K562 (cell line): ENCODE measurements around the gene AGFG2. TPM values are rescaled to one million over a fixed set of nuclear protein-coding genes. Genes with fewer than 3 reads are reported as not detected.

Experiments
- ADNP ChIP-seq: fragments of 200-800 bp; sonication (Bioruptor generic); IDR thresholded peaks from 2 replicates; pipeline ENCODE4 v1.6.1; 2016; ENCODE audit warnings: missing genetic modification characterization, missing compliant biosample characterization
- CHD4 ChIP-seq: fragments of 200-600 bp; sonication (generic); IDR thresholded peaks from 3 replicates; pipeline ENCODE4 v1.6.1; 2012; ENCODE audit warnings: low read depth, mild to moderate bottlenecking, mixed read lengths, low read length, inconsistent platforms; ENCODE audit not compliant: insufficient read depth, insufficient replicate concordance, poor library complexity, severe bottlenecking
- DPF2 ChIP-seq: fragments of 450-650 bp; IDR thresholded peaks from 2 replicates; pipeline ENCODE4 v1.6.1; 2016
- KDM1A ChIP-seq, 2 experiments: fragments of 450-650 bp; IDR thresholded peaks; 2 replicates each; pipeline ENCODE4 v1.6.1; 2016; ENCODE audit warnings: mild to moderate bottlenecking in 2 of 2
- LCOR ChIP-seq: sonication (generic); formaldehyde crosslinking; IDR thresholded peaks from 2 replicates; pipeline ENCODE4 v1.8.0; 2022; ENCODE audit warnings: mild to moderate bottlenecking, missing genetic modification reagents
- MCM7 ChIP-seq, 2 experiments: fragments of 450-650 bp; IDR thresholded peaks; 2 replicates each; pipeline ENCODE4 v1.6.1; 2016 to 2018
- MED1 ChIP-seq: sonication (generic); formaldehyde crosslinking; IDR thresholded peaks from 2 replicates; pipeline ENCODE4 v1.8.1; 2023; ENCODE audit warnings: missing genetic modification reagents, borderline replicate concordance
- ZNF347 ChIP-seq: fragments of 450-650 bp; formaldehyde crosslinking; IDR thresholded peaks from 2 replicates; pipeline ENCODE4 v1.4.0; 2020; ENCODE audit warnings: low read depth, mild to moderate bottlenecking, moderate library complexity
- ZNF384 ChIP-seq: IDR thresholded peaks from 2 replicates; pipeline ENCODE4 v1.6.1; 2012; ENCODE audit warnings: low read depth, low read length, improper control_type of control experiment
- ZNF551 ChIP-seq: fragments of 250-450 bp; sonication (Bioruptor Pico); IDR thresholded peaks from 2 replicates; pipeline ENCODE4 v1.5.0; 2021; ENCODE audit warnings: mild to moderate bottlenecking, moderate library complexity
- ZNF785 ChIP-seq: fragments of 250-450 bp; sonication (Bioruptor Pico); IDR thresholded peaks from 2 replicates; pipeline ENCODE4 v1.4.0; 2020; ENCODE audit warnings: mild to moderate bottlenecking
- polyA plus RNA-seq, 8 experiments: library from polyadenylated mRNA; depleted of rRNA in 4 of 8; stranded (reverse) in 5 of 8; unstranded in 3 of 8; fragments of >200 nt; fragmentation: Nextera tagmentation in 2 of 8; fragmentation: Illumina TruSeq in 1 of 8; extraction: Ambion mirVana in 2 of 8; extraction: Trizol in 1 of 8; gene quantifications; 2 replicates each; pipeline versions ENCODE4 v1.2.1 to v1.2.3, GENCODE V29; 2011 to 2014; ENCODE audit warnings: inconsistent platforms in 1 of 8, missing spikeins in 1 of 8
- total RNA-seq, 7 experiments: library from RNA; depleted of rRNA in 6 of 7; stranded (reverse); fragments of >200 nt in 6 of 7; fragmentation: Illumina TruSeq in 2 of 7; extraction: Trizol in 2 of 7; gene quantifications; 2 replicates each; pipeline versions ENCODE4 v1.2.1 to v1.2.3, GENCODE V29; 2011 to 2021; ENCODE audit warnings: low replicate concordance in 1 of 7
- TF ChIP-seq, protein P1 (sequence below): fragments of 250-450 bp; sonication (Bioruptor Pico); IDR thresholded peaks from 2 replicates; pipeline ENCODE4 v1.4.0; 2020
- TF ChIP-seq, protein P2 (sequence below): sonication (generic); formaldehyde crosslinking; IDR thresholded peaks from 2 replicates; pipeline ENCODE4 v1.8.0; 2022; ENCODE audit warnings: mild to moderate bottlenecking, missing genetic modification reagents
- TF ChIP-seq, protein P3 (sequence below): fragments of 450-650 bp; formaldehyde crosslinking; IDR thresholded peaks from 2 replicates; pipeline ENCODE4 v1.4.0; 2022; ENCODE audit warnings: missing genetic modification characterization
- TF ChIP-seq, protein P4 (sequence below): fragments of 200-400 bp; formaldehyde crosslinking; IDR thresholded peaks from 2 replicates; pipeline ENCODE4 v1.6.1; 2017; ENCODE audit warnings: mild to moderate bottlenecking, low read depth, low read length, moderate library complexity
- TF ChIP-seq, protein P5 (sequence below), 2 experiments: fragments of 200-800 bp in 1 of 2; sonication (Bioruptor generic) in 1 of 2; sonication (generic) in 1 of 2; formaldehyde crosslinking in 1 of 2; IDR thresholded peaks in 1 of 2; conservative IDR thresholded peaks in 1 of 2; 2 replicates each; pipeline versions ENCODE4 v1.5.0 to v1.6.1; 2016 to 2020; ENCODE audit warnings: missing compliant biosample characterization in 1 of 2, missing genetic modification characterization in 1 of 2, missing genetic modification reagents in 1 of 2

AGFG2 gene
- total and polyA plus RNA-seq, 9 of the 15 experiments (the other 6 are each of a cell fraction or from before 2014, with no cell fraction given) = 0.31 to 23.1 (median 6.5) TPM

DNA sequence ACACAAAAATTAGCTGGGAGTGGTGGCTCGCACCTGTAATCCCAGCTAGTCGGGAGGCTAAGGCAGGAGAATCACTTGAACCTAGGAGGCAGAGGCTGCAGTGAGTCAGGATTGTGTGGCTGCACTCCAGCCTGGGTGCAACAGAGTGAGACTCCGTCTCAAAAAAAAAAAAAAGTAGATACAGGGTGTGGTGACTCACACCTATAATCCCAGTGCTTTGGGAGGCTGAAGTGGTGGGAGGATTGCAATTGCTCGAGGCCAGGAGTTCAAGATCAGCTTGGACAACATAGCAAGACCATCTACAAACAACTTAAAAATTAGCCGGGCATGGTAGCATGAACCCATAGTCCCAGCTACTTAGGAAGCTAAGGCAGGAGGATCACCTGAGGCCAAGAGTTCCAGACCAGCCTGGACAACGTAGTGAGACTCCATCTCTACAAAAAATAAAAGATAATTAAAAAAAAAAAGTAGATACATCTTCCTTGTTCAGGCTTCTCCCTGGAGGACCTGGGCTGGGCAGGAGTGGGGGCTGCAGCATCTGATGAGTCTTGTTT lies 75.4 kb downstream of the AGFG2 start (continued):
- TF ChIP-seq, protein P1, sequence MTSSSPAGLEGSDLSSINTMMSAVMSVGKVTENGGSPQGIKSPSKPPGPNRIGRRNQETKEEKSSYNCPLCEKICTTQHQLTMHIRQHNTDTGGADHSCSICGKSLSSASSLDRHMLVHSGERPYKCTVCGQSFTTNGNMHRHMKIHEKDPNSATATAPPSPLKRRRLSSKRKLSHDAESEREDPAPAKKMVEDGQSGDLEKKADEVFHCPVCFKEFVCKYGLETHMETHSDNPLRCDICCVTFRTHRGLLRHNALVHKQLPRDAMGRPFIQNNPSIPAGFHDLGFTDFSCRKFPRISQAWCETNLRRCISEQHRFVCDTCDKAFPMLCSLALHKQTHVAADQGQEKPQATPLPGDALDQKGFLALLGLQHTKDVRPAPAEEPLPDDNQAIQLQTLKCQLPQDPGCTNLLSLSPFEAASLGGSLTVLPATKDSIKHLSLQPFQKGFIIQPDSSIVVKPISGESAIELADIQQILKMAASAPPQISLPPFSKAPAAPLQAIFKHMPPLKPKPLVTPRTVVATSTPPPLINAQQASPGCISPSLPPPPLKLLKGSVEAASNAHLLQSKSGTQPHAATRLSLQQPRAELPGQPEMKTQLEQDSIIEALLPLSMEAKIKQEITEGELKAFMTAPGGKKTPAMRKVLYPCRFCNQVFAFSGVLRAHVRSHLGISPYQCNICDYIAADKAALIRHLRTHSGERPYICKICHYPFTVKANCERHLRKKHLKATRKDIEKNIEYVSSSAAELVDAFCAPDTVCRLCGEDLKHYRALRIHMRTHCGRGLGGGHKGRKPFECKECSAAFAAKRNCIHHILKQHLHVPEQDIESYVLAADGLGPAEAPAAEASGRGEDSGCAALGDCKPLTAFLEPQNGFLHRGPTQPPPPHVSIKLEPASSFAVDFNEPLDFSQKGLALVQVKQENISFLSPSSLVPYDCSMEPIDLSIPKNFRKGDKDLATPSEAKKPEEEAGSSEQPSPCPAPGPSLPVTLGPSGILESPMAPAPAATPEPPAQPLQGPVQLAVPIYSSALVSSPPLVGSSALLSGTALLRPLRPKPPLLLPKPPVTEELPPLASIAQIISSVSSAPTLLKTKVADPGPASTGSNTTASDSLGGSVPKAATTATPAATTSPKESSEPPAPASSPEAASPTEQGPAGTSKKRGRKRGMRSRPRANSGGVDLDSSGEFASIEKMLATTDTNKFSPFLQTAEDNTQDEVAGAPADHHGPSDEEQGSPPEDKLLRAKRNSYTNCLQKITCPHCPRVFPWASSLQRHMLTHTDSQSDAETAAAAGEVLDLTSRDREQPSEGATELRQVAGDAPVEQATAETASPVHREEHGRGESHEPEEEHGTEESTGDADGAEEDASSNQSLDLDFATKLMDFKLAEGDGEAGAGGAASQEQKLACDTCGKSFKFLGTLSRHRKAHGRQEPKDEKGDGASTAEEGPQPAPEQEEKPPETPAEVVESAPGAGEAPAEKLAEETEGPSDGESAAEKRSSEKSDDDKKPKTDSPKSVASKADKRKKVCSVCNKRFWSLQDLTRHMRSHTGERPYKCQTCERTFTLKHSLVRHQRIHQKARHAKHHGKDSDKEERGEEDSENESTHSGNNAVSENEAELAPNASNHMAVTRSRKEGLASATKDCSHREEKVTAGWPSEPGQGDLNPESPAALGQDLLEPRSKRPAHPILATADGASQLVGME (CRISPR knock-in tag) = no peak
- TF ChIP-seq ZNF785 (CRISPR knock-in tag) (no peak), MED1 (no peak), MCM7 (IDR thresholded peaks at IDR 0.05) (no peak), DPF2 (peak; percentile 36; the same call in 1 of the 2 replicates), ZNF384 (peak; percentile 74), KDM1A (IDR thresholded peaks at IDR 0.05) (peak in 1 of 2 experiments; percentile 50; a peak in 1 of 4 replicates), ZNF551 (CRISPR knock-in tag) (no peak), ADNP (tag) (no peak), ZNF347 (no peak), LCOR (CRISPR knock-in tag) (no peak), CHD4 (no peak)
- TF ChIP-seq, protein P2, sequence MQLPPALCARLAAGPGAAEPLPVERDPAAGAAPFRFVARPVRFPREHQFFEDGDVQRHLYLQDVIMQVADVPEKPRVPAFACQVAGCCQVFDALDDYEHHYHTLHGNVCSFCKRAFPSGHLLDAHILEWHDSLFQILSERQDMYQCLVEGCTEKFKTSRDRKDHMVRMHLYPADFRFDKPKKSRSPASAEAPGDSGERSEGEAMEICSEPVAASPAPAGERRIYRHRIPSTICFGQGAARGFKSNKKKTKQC (CRISPR knock-in tag) = no peak
- TF ChIP-seq, protein P3, sequence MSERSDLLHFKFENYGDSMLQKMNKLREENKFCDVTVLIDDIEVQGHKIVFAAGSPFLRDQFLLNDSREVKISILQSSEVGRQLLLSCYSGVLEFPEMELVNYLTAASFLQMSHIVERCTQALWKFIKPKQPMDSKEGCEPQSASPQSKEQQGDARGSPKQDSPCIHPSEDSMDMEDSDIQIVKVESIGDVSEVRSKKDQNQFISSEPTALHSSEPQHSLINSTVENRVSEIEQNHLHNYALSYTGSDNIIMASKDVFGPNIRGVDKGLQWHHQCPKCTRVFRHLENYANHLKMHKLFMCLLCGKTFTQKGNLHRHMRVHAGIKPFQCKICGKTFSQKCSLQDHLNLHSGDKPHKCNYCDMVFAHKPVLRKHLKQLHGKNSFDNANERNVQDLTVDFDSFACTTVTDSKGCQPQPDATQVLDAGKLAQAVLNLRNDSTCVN (CRISPR knock-in tag) = no peak
- TF ChIP-seq, protein P4, sequence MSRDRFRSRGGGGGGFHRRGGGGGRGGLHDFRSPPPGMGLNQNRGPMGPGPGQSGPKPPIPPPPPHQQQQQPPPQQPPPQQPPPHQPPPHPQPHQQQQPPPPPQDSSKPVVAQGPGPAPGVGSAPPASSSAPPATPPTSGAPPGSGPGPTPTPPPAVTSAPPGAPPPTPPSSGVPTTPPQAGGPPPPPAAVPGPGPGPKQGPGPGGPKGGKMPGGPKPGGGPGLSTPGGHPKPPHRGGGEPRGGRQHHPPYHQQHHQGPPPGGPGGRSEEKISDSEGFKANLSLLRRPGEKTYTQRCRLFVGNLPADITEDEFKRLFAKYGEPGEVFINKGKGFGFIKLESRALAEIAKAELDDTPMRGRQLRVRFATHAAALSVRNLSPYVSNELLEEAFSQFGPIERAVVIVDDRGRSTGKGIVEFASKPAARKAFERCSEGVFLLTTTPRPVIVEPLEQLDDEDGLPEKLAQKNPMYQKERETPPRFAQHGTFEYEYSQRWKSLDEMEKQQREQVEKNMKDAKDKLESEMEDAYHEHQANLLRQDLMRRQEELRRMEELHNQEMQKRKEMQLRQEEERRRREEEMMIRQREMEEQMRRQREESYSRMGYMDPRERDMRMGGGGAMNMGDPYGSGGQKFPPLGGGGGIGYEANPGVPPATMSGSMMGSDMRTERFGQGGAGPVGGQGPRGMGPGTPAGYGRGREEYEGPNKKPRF = no peak
- TF ChIP-seq, protein P5, sequence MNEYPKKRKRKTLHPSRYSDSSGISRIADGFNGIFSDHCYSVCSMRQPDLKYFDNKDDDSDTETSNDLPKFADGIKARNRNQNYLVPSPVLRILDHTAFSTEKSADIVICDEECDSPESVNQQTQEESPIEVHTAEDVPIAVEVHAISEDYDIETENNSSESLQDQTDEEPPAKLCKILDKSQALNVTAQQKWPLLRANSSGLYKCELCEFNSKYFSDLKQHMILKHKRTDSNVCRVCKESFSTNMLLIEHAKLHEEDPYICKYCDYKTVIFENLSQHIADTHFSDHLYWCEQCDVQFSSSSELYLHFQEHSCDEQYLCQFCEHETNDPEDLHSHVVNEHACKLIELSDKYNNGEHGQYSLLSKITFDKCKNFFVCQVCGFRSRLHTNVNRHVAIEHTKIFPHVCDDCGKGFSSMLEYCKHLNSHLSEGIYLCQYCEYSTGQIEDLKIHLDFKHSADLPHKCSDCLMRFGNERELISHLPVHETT (CRISPR knock-in tag; conservative IDR thresholded peaks at IDR 0.05 in 1 of 2, IDR thresholded peaks at IDR 0.05 in 1 of 2) = no peak
